Mesenchymal stem cell (in vitro differentiated cells and primary cell): ENCODE measurements around the gene UGCG.

Experiments
- DNase-seq: peaks from one replicate; pipeline ENCODE4 v3.0.0-alpha.2; 2013
- H2AFZ ChIP-seq: one replicate; pipeline ENCODE4 v1.6.1; 2013; ENCODE audit warnings: low read depth, mild to moderate bottlenecking, control low read depth, inconsistent platforms, low read length, moderate library complexity
- H2AK5ac ChIP-seq: 2 replicates; pipeline ENCODE4 v1.6.1; 2013; ENCODE audit warnings: low read length, moderate library complexity, mild to moderate bottlenecking, inconsistent platforms; ENCODE audit not compliant: severe bottlenecking
- H2BK120ac ChIP-seq: one replicate; pipeline ENCODE4 v1.6.1; 2013; ENCODE audit warnings: low read depth, mild to moderate bottlenecking, inconsistent platforms, low read length, moderate library complexity
- H2BK12ac ChIP-seq, 2 experiments: one replicate each; pipeline ENCODE4 v1.6.1; 2013; ENCODE audit warnings: inconsistent platforms in 2 of 2, low read length in 2 of 2, mild to moderate bottlenecking in 2 of 2, moderate library complexity in 2 of 2, control low read depth in 1 of 2
- H2BK15ac ChIP-seq: one replicate; pipeline ENCODE4 v1.6.1; 2013; ENCODE audit warnings: mild to moderate bottlenecking, low read depth, inconsistent platforms; ENCODE audit not compliant: poor library complexity, severe bottlenecking
- H2BK5ac ChIP-seq: 2 replicates; pipeline ENCODE4 v1.6.1; 2013; ENCODE audit warnings: low read depth, mild to moderate bottlenecking, low read length, control low read depth, inconsistent platforms; ENCODE audit not compliant: poor library complexity, severe bottlenecking
- H3K14ac ChIP-seq, 2 experiments: one replicate each; pipeline ENCODE4 v1.6.1; 2013; ENCODE audit warnings: inconsistent platforms in 2 of 2, low read length in 2 of 2, control low read depth in 1 of 2, mild to moderate bottlenecking in 1 of 2, moderate library complexity in 1 of 2
- H3K18ac ChIP-seq, 2 experiments: one replicate each; pipeline ENCODE4 v1.6.1; 2013; ENCODE audit warnings: inconsistent platforms in 2 of 2, low read length in 2 of 2, control low read depth in 1 of 2, low read depth in 1 of 2, mild to moderate bottlenecking in 1 of 2
- H3K23ac ChIP-seq, 2 experiments: one replicate each; pipeline ENCODE4 v1.6.1; 2013; ENCODE audit warnings: inconsistent platforms in 2 of 2, low read length in 2 of 2, mild to moderate bottlenecking in 2 of 2, moderate library complexity in 2 of 2, control low read depth in 1 of 2
- H3K27ac ChIP-seq: 2 replicates; pipeline ENCODE4 v1.5.1; 2013; ENCODE audit warnings: mild to moderate bottlenecking, moderate library complexity, low read length, control low read depth, inconsistent platforms; ENCODE audit not compliant: poor library complexity, severe bottlenecking
- H3K27me3 ChIP-seq, 2 experiments: 2 replicates each; pipeline versions ENCODE4 v1.6.1 to v1.7.0; 2013; ENCODE audit warnings: low read length in 2 of 2, mild to moderate bottlenecking in 2 of 2, moderate library complexity in 2 of 2, control low read depth in 1 of 2, inconsistent platforms in 1 of 2; ENCODE audit not compliant: control insufficient read depth in 1 of 2, insufficient read depth in 1 of 2
- H3K36me3 ChIP-seq, 2 experiments: 2 replicates each; pipeline versions ENCODE4 v1.6.1 to v1.7.0; 2013; ENCODE audit warnings: low read length in 2 of 2, control low read depth in 1 of 2, inconsistent platforms in 1 of 2, low read depth in 1 of 2, mild to moderate bottlenecking in 1 of 2; ENCODE audit not compliant: insufficient read depth in 2 of 2, control insufficient read depth in 1 of 2
- H3K4ac ChIP-seq, 2 experiments: one replicate each; pipeline ENCODE4 v1.6.1; 2013; ENCODE audit warnings: inconsistent platforms in 2 of 2, low read length in 2 of 2, mild to moderate bottlenecking in 2 of 2, moderate library complexity in 2 of 2, control low read depth in 1 of 2, low read depth in 1 of 2
- H3K4me1 ChIP-seq: 2 replicates; pipeline ENCODE4 v1.6.1; 2013; ENCODE audit warnings: low read depth, low read length, control low read depth; ENCODE audit not compliant: control insufficient read depth, insufficient read depth
- H3K4me2 ChIP-seq: 2 replicates; pipeline ENCODE4 v1.6.1; 2013; ENCODE audit warnings: low read length, mild to moderate bottlenecking, inconsistent platforms; ENCODE audit not compliant: poor library complexity, severe bottlenecking
- H3K4me3 ChIP-seq, 2 experiments: 2 replicates each; pipeline versions ENCODE4 v1.5.1 to v1.7.0; 2013; ENCODE audit warnings: low read length in 2 of 2, mild to moderate bottlenecking in 2 of 2, control low read depth in 1 of 2, low read depth in 1 of 2; ENCODE audit not compliant: insufficient read depth in 1 of 2
- H3K79me1 ChIP-seq: replicated peaks from 2 replicates; pipeline ENCODE4 v1.6.1; 2013; ENCODE audit warnings: mild to moderate bottlenecking, control low read depth, low read length, inconsistent platforms; ENCODE audit not compliant: poor library complexity, severe bottlenecking
- H3K9ac ChIP-seq: 2 replicates; pipeline ENCODE4 v1.7.0; 2013; ENCODE audit warnings: mild to moderate bottlenecking, low read length, moderate library complexity
- H3K9me3 ChIP-seq: 2 replicates; pipeline ENCODE4 v1.7.0; 2013; ENCODE audit warnings: mild to moderate bottlenecking, low read length; ENCODE audit not compliant: control insufficient read depth
- H4K8ac ChIP-seq: one replicate; pipeline ENCODE4 v1.6.1; 2013; ENCODE audit warnings: inconsistent platforms, mild to moderate bottlenecking, low read length, moderate library complexity
- H4K91ac ChIP-seq: one replicate; pipeline ENCODE4 v1.6.1; 2013; ENCODE audit warnings: mild to moderate bottlenecking, low read length, inconsistent platforms
- WGBS: methylation state at CpG from one replicate; pipeline ENCODE4 v1.1.7; 2013; ENCODE audit warnings: mixed read lengths; 5-methylcytosine and 5-hydroxymethylcytosine counted together

UGCG gene

DNA sequence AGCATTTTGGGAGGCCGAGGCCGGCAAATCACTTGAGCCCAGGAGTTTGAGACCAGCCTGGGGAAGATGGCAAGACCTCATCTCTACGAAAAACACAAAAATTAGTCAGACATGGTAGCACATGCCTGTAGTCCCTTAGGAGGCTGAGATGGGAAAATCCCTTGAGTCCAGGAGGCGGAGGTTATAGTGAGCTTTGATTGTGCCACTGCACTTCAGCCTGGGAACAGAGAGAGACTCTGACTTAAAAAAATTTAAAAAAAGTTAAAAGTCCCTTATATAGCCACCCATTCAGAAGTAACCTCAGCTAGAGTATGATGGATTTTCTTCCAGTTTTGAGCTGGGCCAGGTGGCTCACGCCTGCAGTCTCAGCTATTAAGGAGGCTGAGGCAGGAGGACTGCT, 72.4 kb downstream of the UGCG start:
- H3K4ac ChIP-seq, result no peak overlapping the region
- no peaks in the 10 kb centered on the region for H3K27me3 ChIP-seq
- H2BK12ac ChIP-seq, result no peak overlapping the region
- peaks cover 3% of the 10 kb centered on the region for H3K4me1 ChIP-seq
- H3K4me2 ChIP-seq, result no peak overlapping the region
- no peak overlapping the region for H3K14ac ChIP-seq
- H3K18ac ChIP-seq, result no peak overlapping the region
- H2BK120ac ChIP-seq, result no peak overlapping the region
- peak; percentile 77 for DNase-seq
- H3K23ac ChIP-seq, result no peak overlapping the region
- no peak overlapping the region for H3K27ac ChIP-seq
- 94% methylated on average over 5 of the region's 5 CpGs for whole genome bisulfite sequencing
- H3K9ac ChIP-seq, result no peak overlapping the region
- peak overlapping the region; percentile 82 for H2BK5ac ChIP-seq
- peak overlapping the region; percentile 80 for H2AK5ac ChIP-seq
- no peak overlapping the region for H4K91ac ChIP-seq
- H2AFZ ChIP-seq, result no peak overlapping the region
- no peak overlapping the region for H4K8ac ChIP-seq
- H3K36me3 ChIP-seq, result no peaks in the 10 kb centered on the region
- H3K4me3 ChIP-seq, result no peak overlapping the region
- no peak overlapping the region for H2BK15ac ChIP-seq
- H3K79me1 ChIP-seq, result no peaks in the 10 kb centered on the region
- no peaks in the 10 kb centered on the region for H3K9me3 ChIP-seq

DNA sequence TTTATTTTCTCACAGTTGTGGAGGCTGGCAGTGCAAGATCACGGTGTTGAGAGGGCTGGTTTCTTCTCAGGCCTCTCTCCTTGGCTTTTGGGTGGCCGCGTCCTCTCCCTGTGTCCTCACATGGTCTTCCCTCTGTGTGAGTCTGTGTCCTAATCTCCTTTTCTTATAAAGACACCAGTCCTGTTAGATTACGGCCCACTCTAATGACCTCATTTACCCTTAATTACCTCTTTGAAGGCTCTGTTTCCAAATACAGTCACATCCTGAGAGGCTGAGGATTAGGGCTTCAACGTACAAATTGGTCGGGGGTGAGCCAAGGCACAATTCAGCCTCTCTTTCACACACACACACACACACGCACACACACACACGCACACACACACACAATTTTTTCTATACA, 73.0 kb downstream of the UGCG start:
- Histone ChIP-seq H3K27me3 (no peaks in the 10 kb centered on the region), H3K14ac (no peak overlapping the region), H3K4me2 (no peak overlapping the region), H3K36me3 (no peaks in the 10 kb centered on the region), H3K4me1 (peaks cover 3% of the 10 kb centered on the region), H3K4ac (no peak overlapping the region), H2AFZ (no peak overlapping the region), H3K79me1 (no peaks in the 10 kb centered on the region), H3K9ac (no peak overlapping the region), H2BK12ac (no peak overlapping the region), H3K23ac (no peak overlapping the region), H2BK120ac (no peak overlapping the region), H2AK5ac (peak overlapping the region; percentile 47), H3K9me3 (no peaks in the 10 kb centered on the region), H3K4me3 (no peak overlapping the region), H2BK5ac (no peak overlapping the region), H2BK15ac (no peak overlapping the region), H3K27ac (no peak overlapping the region), H4K91ac (no peak overlapping the region), H4K8ac (no peak overlapping the region), H3K18ac (no peak overlapping the region)
- WGBS, result 77% methylated on average over 6 of the region's 8 CpGs
- DNase-seq, result no peak

DNA sequence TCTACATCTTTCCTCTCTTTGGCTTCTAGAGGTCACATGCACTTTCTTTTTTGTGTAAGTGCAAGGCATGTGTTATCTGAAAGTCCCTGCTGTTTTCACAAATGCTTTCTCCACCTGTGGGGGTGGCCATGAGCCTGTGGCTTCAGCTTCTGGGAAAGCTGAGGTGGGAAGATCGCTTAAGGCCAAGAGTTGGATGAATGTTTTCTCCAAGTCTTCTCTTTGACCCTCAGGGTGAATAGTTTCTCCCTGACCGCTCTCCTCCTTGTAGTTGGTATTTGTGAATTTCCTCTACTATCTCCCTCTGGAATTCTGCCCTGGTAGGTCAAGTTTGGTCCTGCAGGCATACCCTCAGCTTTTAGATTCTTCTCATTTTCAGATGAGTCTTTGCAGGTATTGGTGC, 74.2 kb downstream of the UGCG start:
- Histone ChIP-seq H3K4me2 (no peak overlapping the region), H3K14ac (no peak overlapping the region), H2AK5ac (peak overlapping the region; percentile 76), H3K27ac (peak overlapping the region; percentile 27), H4K8ac (no peak overlapping the region), H3K79me1 (no peaks in the 10 kb centered on the region), H2BK15ac (no peak overlapping the region), H2BK120ac (no peak overlapping the region), H2AFZ (no peak overlapping the region), H3K4ac (no peak overlapping the region), H2BK5ac (no peak overlapping the region), H3K4me1 (no peaks in the 10 kb centered on the region), H3K18ac (no peak overlapping the region), H3K9me3 (no peaks in the 10 kb centered on the region), H3K4me3 (no peak overlapping the region), H3K23ac (no peak overlapping the region), H3K27me3 (no peaks in the 10 kb centered on the region), H3K36me3 (no peaks in the 10 kb centered on the region), H3K9ac (no peak overlapping the region), H2BK12ac (no peak overlapping the region), H4K91ac (no peak overlapping the region)
- no peak for DNase-seq
- WGBS, result 100% methylated on average over 1 of the region's 2 CpGs

DNA sequence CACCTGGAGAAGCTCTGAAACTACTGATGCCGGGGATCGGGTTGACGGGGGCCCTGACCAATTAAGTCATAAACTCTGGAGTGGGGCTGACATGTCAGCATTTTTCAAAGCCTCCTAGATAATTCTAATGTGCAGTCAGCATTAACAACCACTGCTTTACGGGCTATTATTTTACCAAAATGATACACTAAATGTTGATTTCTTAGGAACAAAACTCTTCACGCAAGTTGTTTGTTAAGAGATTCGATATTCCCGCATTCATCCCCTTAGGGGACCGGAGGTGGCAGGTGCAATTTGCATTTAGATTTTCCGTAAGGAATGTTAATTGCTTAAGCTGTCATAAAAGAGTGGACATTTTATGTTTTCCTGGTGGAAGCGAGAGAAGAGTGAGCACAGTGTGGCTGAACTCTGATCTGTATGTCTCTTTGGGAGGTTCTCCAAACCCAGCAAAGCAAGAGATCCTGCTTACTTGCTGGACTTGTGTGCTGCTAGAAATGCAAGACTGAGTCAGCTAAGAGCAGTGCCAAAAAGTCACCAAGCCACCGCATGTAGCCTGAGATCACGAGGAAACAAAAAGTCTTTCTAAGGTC, 77.6 kb downstream of the UGCG start:
- no peak overlapping the region for H3K4ac ChIP-seq
- 49% methylated on average over 12 of the region's 12 CpGs for WGBS
- H2AFZ ChIP-seq, result no peak overlapping the region
- peak overlapping the region; percentile 14 for H2AK5ac ChIP-seq
- no peak overlapping the region for H2BK5ac ChIP-seq
- H3K4me2 ChIP-seq, result no peak overlapping the region
- H2BK15ac ChIP-seq, result no peak overlapping the region
- no peaks in the 10 kb centered on the region for H3K9me3 ChIP-seq
- no peak overlapping the region for H3K27ac ChIP-seq
- no peak for DNase-seq
- peak overlapping the region in 1 of 2 experiments; percentile 5 for H3K4me3 ChIP-seq
- no peak overlapping the region for H4K91ac ChIP-seq
- no peak overlapping the region for H2BK12ac ChIP-seq
- no peak overlapping the region for H3K18ac ChIP-seq
- H3K36me3 ChIP-seq, result no peaks in the 10 kb centered on the region
- H3K4me1 ChIP-seq, result peaks cover 2% of the 10 kb centered on the region
- H2BK120ac ChIP-seq, result no peak overlapping the region
- no peak overlapping the region for H3K14ac ChIP-seq
- H3K9ac ChIP-seq, result peak overlapping the region; percentile 54
- no peaks in the 10 kb centered on the region for H3K27me3 ChIP-seq
- no peaks in the 10 kb centered on the region for H3K79me1 ChIP-seq
- H3K23ac ChIP-seq, result no peak overlapping the region
- H4K8ac ChIP-seq, result no peak overlapping the region
